ENCODE results near the gene TFEB.

DNA sequence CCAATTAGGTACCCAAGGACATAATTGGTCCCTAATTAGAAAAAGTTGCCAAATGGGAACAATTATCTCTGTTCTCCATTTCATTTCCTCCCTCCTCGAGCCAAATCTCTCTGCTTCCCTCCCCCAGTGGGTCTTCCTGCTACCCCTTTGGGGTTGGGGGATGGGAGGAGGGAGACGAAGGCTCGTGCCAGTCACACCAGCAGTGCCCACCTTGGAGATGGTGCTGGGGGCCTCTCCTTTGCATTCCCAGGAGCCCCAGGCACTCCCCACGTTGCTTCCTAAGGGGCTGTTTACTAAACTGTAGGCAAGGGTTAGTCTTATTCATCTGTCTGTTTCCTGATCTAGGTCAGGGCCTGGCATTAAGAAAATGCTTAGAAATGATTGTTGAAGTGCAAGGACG, 64.0 kb downstream of the TFEB start:
- TF ChIP-seq RXRA (IDR thresholded peaks at IDR 0.05) = no peak
- TF ChIP-seq, protein P1, sequence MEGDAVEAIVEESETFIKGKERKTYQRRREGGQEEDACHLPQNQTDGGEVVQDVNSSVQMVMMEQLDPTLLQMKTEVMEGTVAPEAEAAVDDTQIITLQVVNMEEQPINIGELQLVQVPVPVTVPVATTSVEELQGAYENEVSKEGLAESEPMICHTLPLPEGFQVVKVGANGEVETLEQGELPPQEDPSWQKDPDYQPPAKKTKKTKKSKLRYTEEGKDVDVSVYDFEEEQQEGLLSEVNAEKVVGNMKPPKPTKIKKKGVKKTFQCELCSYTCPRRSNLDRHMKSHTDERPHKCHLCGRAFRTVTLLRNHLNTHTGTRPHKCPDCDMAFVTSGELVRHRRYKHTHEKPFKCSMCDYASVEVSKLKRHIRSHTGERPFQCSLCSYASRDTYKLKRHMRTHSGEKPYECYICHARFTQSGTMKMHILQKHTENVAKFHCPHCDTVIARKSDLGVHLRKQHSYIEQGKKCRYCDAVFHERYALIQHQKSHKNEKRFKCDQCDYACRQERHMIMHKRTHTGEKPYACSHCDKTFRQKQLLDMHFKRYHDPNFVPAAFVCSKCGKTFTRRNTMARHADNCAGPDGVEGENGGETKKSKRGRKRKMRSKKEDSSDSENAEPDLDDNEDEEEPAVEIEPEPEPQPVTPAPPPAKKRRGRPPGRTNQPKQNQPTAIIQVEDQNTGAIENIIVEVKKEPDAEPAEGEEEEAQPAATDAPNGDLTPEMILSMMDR (IDR thresholded peaks at IDR 0.05; ENCODE audit: low read depth, low read length, missing input control) = no peak
- TF ChIP-seq TAF1 (conservative IDR thresholded peaks at IDR 0.05) = no peak
- TF ChIP-seq RAD21 (IDR thresholded peaks at IDR 0.05) = no peak
- TF ChIP-seq FOXA1 (IDR thresholded peaks at IDR 0.05) = no peak
- TF ChIP-seq NR2F2 (IDR thresholded peaks at IDR 0.05) = no peak
- no peak for TF ChIP-seq REST (IDR thresholded peaks at IDR 0.05)
- no peak for TF ChIP-seq SP1 (IDR thresholded peaks at IDR 0.05)
- no peak for TF ChIP-seq YY1 (IDR thresholded peaks at IDR 0.05)
- TF ChIP-seq JUND (IDR thresholded peaks at IDR 0.05) = no peak
- TF ChIP-seq ATF3 (IDR thresholded peaks at IDR 0.05) = no peak

Data from liver (tissue), 3 donors.